Keratinocyte (primary cell): Measurements from ENCODE around the gene ADGRA3. TPM values are rescaled to one million over a fixed set of nuclear protein-coding genes. Genes with fewer than 3 reads are reported as not detected.

Experiments
- DNase-seq: peaks from one replicate; pipeline ENCODE4 v3.0.0-alpha.2; 2011; ENCODE audit warnings: low read depth, missing footprints, low spot score
- FAIRE-seq: peaks from 2 replicates; lab custom pipeline; 2011; peaks lifted over from hg19 to GRCh38; lab: Jason Lieb, UNC
- H2AFZ ChIP-seq: 2 replicates; pipeline ENCODE4 v1.6.0; 2012; ENCODE audit warnings: low read length, control low read depth, inconsistent platforms; ENCODE audit not compliant: control insufficient read depth
- H3K27ac ChIP-seq: 2 replicates; pipeline ENCODE4 v1.5.1; 2011; ENCODE audit warnings: low read length; ENCODE audit not compliant: control insufficient read depth, insufficient read depth
- H3K27me3 ChIP-seq: 3 replicates; pipeline ENCODE4 v1.6.0; 2011; ENCODE audit warnings: low read length; ENCODE audit not compliant: control insufficient read depth, insufficient read depth; ENCODE audit errors: extremely low read depth
- H3K36me3 ChIP-seq, 2 experiments: 2 replicates in 1 of 2; 3 replicates in 1 of 2; pipeline ENCODE4 v1.5.1; 2011; ENCODE audit warnings: low read length in 2 of 2, mild to moderate bottlenecking in 1 of 2; ENCODE audit not compliant: control insufficient read depth in 2 of 2, insufficient read depth in 2 of 2; ENCODE audit errors: extremely low read depth in 1 of 2
- H3K4me1 ChIP-seq: 3 replicates; pipeline ENCODE4 v1.5.1; 2011; ENCODE audit warnings: low read length; ENCODE audit not compliant: control insufficient read depth, insufficient read depth; ENCODE audit errors: extremely low read depth
- H3K4me2 ChIP-seq: 3 replicates; pipeline ENCODE4 v1.6.0; 2011; ENCODE audit warnings: low read depth, low read length; ENCODE audit not compliant: control insufficient read depth, insufficient read depth; ENCODE audit errors: extremely low read depth
- H3K4me3 ChIP-seq, 3 experiments: fragments of 200-600 bp in 1 of 3; sonication (generic) in 1 of 3; 2 replicates in 2 of 3; 3 replicates in 1 of 3; pipeline ENCODE4 v1.5.1; 2011 to 2016; ENCODE audit warnings: low read length in 3 of 3, mild to moderate bottlenecking in 3 of 3, control low read depth in 2 of 3, inconsistent platforms in 1 of 3, low read depth in 1 of 3, mixed read lengths in 1 of 3, mixed run types in 1 of 3, moderate library complexity in 1 of 3; ENCODE audit not compliant: control insufficient read depth in 2 of 3, insufficient read depth in 2 of 3; ENCODE audit errors: extremely low read depth in 1 of 3
- H3K79me2 ChIP-seq: 2 replicates; pipeline ENCODE4 v1.6.0; 2012; ENCODE audit warnings: low read length; ENCODE audit not compliant: control insufficient read depth, insufficient read depth
- H3K9ac ChIP-seq: 3 replicates; pipeline ENCODE4 v1.6.0; 2011; ENCODE audit warnings: low read length; ENCODE audit not compliant: control insufficient read depth, insufficient read depth; ENCODE audit errors: extremely low read depth
- H3K9me1 ChIP-seq: 3 replicates; pipeline ENCODE4 v1.6.0; 2011; ENCODE audit warnings: low read length; ENCODE audit not compliant: control insufficient read depth, insufficient read depth; ENCODE audit errors: extremely low read depth
- H3K9me3 ChIP-seq: 2 replicates; pipeline ENCODE4 v1.5.1; 2012; ENCODE audit warnings: low read depth, low read length; ENCODE audit not compliant: control insufficient read depth
- H4K20me1 ChIP-seq: 3 replicates; pipeline ENCODE4 v1.6.0; 2011; ENCODE audit warnings: low read length; ENCODE audit not compliant: control insufficient read depth, insufficient read depth; ENCODE audit errors: extremely low read depth
- CTCF ChIP-seq, 3 experiments: IDR thresholded peaks in 1 of 3; conservative IDR thresholded peaks in 1 of 3; optimal IDR thresholded peaks in 1 of 3; 2 replicates in 2 of 3; 3 replicates in 1 of 3; pipeline versions ENCODE3 to v1.5.1; 2011; ENCODE audit warnings: low read length in 3 of 3, mild to moderate bottlenecking in 3 of 3, moderate library complexity in 2 of 3, control low read depth in 1 of 3, inconsistent platforms in 1 of 3; ENCODE audit not compliant: insufficient read depth in 2 of 3; ENCODE audit errors: extremely low read depth in 1 of 3
- EZH2 ChIP-seq: IDR thresholded peaks from one replicate; pipeline ENCODE4 v1.6.1; 2012; ENCODE audit warnings: inconsistent platforms, mild to moderate bottlenecking, low read length, moderate library complexity
- dilution Hi-C: fragments of 300-500 bp; cut with MboI; formaldehyde crosslinking; loops from one replicate; pipeline ENCODE4 v1.7.0; 2020; ENCODE audit warnings: low sequenced_read_pairs; ENCODE audit not compliant: extremely low pct_ligation_motif_present
- polyA plus RNA-seq, 5 experiments: library from polyadenylated mRNA; depleted of rRNA in 3 of 5; stranded (reverse) in 3 of 5; stranded (forward) in 1 of 5; unstranded in 1 of 5; fragments of >200 nt; gene quantifications; 1 replicate in 1 of 5; 2 replicates in 3 of 5; 3 replicates in 1 of 5; pipeline versions ENCODE4 v1.2.1 to v1.2.3, GENCODE V29; 2011 to 2012; ENCODE audit warnings: missing spikeins in 2 of 5, low read depth in 1 of 5, low replicate concordance in 1 of 5

Gene ADGRA3
- polyA plus RNA-seq, 1 donor (not counting 4 experiments of a cell fraction or from before 2014, with no cell fraction given), result 38.7 TPM

GRCh38 chr4:22474636-22475310 is 41.1 kb downstream of the ADGRA3 start:
- DNase-seq (no peak), FAIRE-seq (peak; percentile 78)
- dilution Hi-C loops, result no loop called here
- H4K20me1 ChIP-seq, result no peaks in the 10 kb centered on the region
- peaks cover 2% of the 10 kb centered on the region for H3K9me1 ChIP-seq
- peaks cover 3% of the 10 kb centered on the region in 2 experiments for H3K36me3 ChIP-seq
- peak overlapping the region; percentile 46 for H3K4me2 ChIP-seq
- H3K4me1 ChIP-seq, result peaks cover 41% of the 10 kb centered on the region
- no peaks in the 10 kb centered on the region for H3K9me3 ChIP-seq
- no peaks in the 10 kb centered on the region for H3K27me3 ChIP-seq
- H3K9ac ChIP-seq, result no peak overlapping the region
- peaks cover 56% of the 10 kb centered on the region for H3K79me2 ChIP-seq
- H3K4me3 ChIP-seq, result peak overlapping the region in 1 of 3 experiments; percentile 3
- H2AFZ ChIP-seq, result no peak overlapping the region
- no peak for TF ChIP-seq EZH2
- no peak for TF ChIP-seq CTCF (optimal IDR thresholded peaks at IDR 0.05 in 1 of 3, IDR thresholded peaks at IDR 0.05 in 1 of 3, conservative IDR thresholded peaks at IDR 0.05 in 1 of 3; ENCODE audit: extremely low read depth in 1 of 3, insufficient read depth in 2 of 3, low read length in 3 of 3)
- peak overlapping the region; percentile 65 for H3K27ac ChIP-seq

GRCh38 chr4:22473268-22473667 is 42.6 kb downstream of the ADGRA3 start:
- H3K79me2 ChIP-seq, result peaks cover 57% of the 10 kb centered on the region
- FAIRE-seq (peak; percentile 87), DNase-seq (peak; percentile 58)
- H3K9me1 ChIP-seq, result peaks cover 2% of the 10 kb centered on the region
- H3K9me3 ChIP-seq, result no peaks in the 10 kb centered on the region
- peak overlapping the region; percentile 50 for H3K27ac ChIP-seq
- H3K27me3 ChIP-seq, result no peaks in the 10 kb centered on the region
- dilution Hi-C loops, result no loop called here
- H2AFZ ChIP-seq, result no peak overlapping the region
- H4K20me1 ChIP-seq, result no peaks in the 10 kb centered on the region
- H3K4me3 ChIP-seq, result no peak overlapping the region
- TF ChIP-seq EZH2 (no peak), CTCF (optimal IDR thresholded peaks at IDR 0.05 in 1 of 3, IDR thresholded peaks at IDR 0.05 in 1 of 3, conservative IDR thresholded peaks at IDR 0.05 in 1 of 3; ENCODE audit: extremely low read depth in 1 of 3, insufficient read depth in 2 of 3, low read length in 3 of 3) (no peak)
- H3K4me1 ChIP-seq, result peaks cover 41% of the 10 kb centered on the region
- H3K36me3 ChIP-seq, result peaks cover 3% of the 10 kb centered on the region in 2 experiments
- no peak overlapping the region for H3K9ac ChIP-seq
- no peak overlapping the region for H3K4me2 ChIP-seq
